HCT116 (cell line): ENCODE data around the gene CFAP46. TPM values are rescaled to one million over a fixed set of nuclear protein-coding genes. Genes with fewer than 3 reads are reported as not detected.

Experiments
- ATAC-seq: fragments of 200-7000 bp; cut with Tn5 transposase; 2 replicates; pipeline ENCODE4 v1.9.1; 2020; ENCODE audit warnings: mild to moderate bottlenecking, moderate library complexity
- BruUV-seq: library from RNA; stranded (reverse); fragments of 400-500 nt; replicated peaks from 2 replicates; lab custom pipeline; 2021; lab: Mats Ljungman, UMichigan
- CTCF ChIA-PET: fragments of 300-600 bp; sonication (Branson Sonifier 250); formaldehyde crosslinking; loops from one replicate; lab custom pipeline; 2021; ENCODE audit warnings: antibody characterized with exemption; lab: Charles Lee
- POLR2A ChIA-PET: fragments of 300-600, 350-600 bp; sonication (Branson Sonifier 250); formaldehyde crosslinking; loops from one replicate; lab custom pipeline; 2021; ENCODE audit warnings: antibody characterized with exemption; lab: Charles Lee
- RAD21 ChIA-PET, 2 experiments: fragments of 300-600 bp; sonication (Branson Sonifier 250); formaldehyde crosslinking; loops; one replicate each; lab custom pipeline; 2023; ENCODE audit warnings: low total read pairs in 2 of 2; ENCODE audit not compliant: uncharacterized antibody in 2 of 2, unreplicated experiment in 2 of 2, low non-redundant PET in 1 of 2; lab: Charles Lee
- DNase-seq: peaks from one replicate; pipeline ENCODE4 v3.0.0-alpha.2; 2010; ENCODE audit warnings: low read depth, low spot score
- H2AFZ ChIP-seq: fragments of 200-600 bp; shearing (Covaris generic), sonication (generic); 2 replicates; pipeline ENCODE4 v1.6.1; 2017; ENCODE audit warnings: low read depth, mixed run types, mixed read lengths, antibody characterized with exemption, low read length; ENCODE audit not compliant: poor library complexity, severe bottlenecking
- H3K27ac ChIP-seq: 2 replicates; pipeline ENCODE4 v1.5.1; 2012; ENCODE audit warnings: low read depth, low read length
- H3K27me3 ChIP-seq: fragments of 200-600 bp; sonication (generic); 2 replicates; pipeline ENCODE4 v1.6.1; 2016; ENCODE audit warnings: mixed run types, low read length, mixed read lengths; ENCODE audit not compliant: insufficient read depth
- H3K36me3 ChIP-seq, 2 experiments: fragments of 200-500 bp in 1 of 2; fragments of 200-600 bp in 1 of 2; sonication (Bioruptor generic) in 1 of 2; sonication (generic) in 1 of 2; 2 replicates each; pipeline versions ENCODE4 v1.5.1 to v1.6.1; 2014 to 2016; ENCODE audit warnings: low read length in 2 of 2, inconsistent platforms in 1 of 2, mixed read lengths in 1 of 2, mixed run types in 1 of 2; ENCODE audit not compliant: insufficient read depth in 2 of 2, control insufficient read depth in 1 of 2
- H3K4me1 ChIP-seq, 2 experiments: fragments of 200-600 bp in 1 of 2; sonication (generic) in 1 of 2; 2 replicates each; pipeline versions ENCODE4 v1.5.1 to v1.6.1; 2012 to 2017; ENCODE audit warnings: low read length in 2 of 2, inconsistent platforms in 1 of 2, mild to moderate bottlenecking in 1 of 2, mixed read lengths in 1 of 2, mixed run types in 1 of 2, moderate library complexity in 1 of 2; ENCODE audit not compliant: insufficient read depth in 2 of 2, control insufficient read depth in 1 of 2
- H3K4me2 ChIP-seq: fragments of 200-600 bp; sonication (generic); 2 replicates; pipeline ENCODE4 v1.6.1; 2017; ENCODE audit warnings: mixed run types, low read length, mixed read lengths
- H3K4me3 ChIP-seq, 2 experiments: fragments of 200-600 bp in 1 of 2; sonication (generic) in 1 of 2; replicated peaks in 1 of 2; 2 replicates each; pipeline ENCODE4 v1.5.1; 2011 to 2016; ENCODE audit warnings: low read length in 2 of 2, control low read depth in 1 of 2, low read depth in 1 of 2, mild to moderate bottlenecking in 1 of 2, mixed read lengths in 1 of 2, mixed run types in 1 of 2
- H3K79me2 ChIP-seq: fragments of 200-600 bp; sonication (generic); 2 replicates; pipeline ENCODE4 v1.6.1; 2017; ENCODE audit warnings: mild to moderate bottlenecking, mixed run types, low read length, moderate library complexity, mixed read lengths; ENCODE audit not compliant: insufficient read depth
- H3K9ac ChIP-seq: fragments of 200-600 bp; sonication (generic); 2 replicates; pipeline ENCODE4 v1.6.1; 2016; ENCODE audit warnings: low read length, mixed read lengths
- H3K9me2 ChIP-seq: fragments of 200-600 bp; sonication (generic), shearing (Covaris generic); 2 replicates; pipeline ENCODE4 v1.6.1; 2017; ENCODE audit warnings: mixed run types, mild to moderate bottlenecking, moderate library complexity; ENCODE audit not compliant: insufficient read depth
- H3K9me3 ChIP-seq, 2 experiments: fragments of 200-500 bp in 1 of 2; fragments of 200-600 bp in 1 of 2; sonication (Bioruptor generic) in 1 of 2; sonication (generic) in 1 of 2; 2 replicates each; pipeline ENCODE4 v1.6.1; 2014 to 2017; ENCODE audit warnings: low read length in 2 of 2, mixed read lengths in 2 of 2, inconsistent platforms in 1 of 2, low read depth in 1 of 2, mild to moderate bottlenecking in 1 of 2, mixed run types in 1 of 2, moderate library complexity in 1 of 2; ENCODE audit not compliant: control insufficient read depth in 1 of 2, insufficient read depth in 1 of 2
- H4K20me1 ChIP-seq: fragments of 200-600 bp; sonication (generic), shearing (Covaris generic); 2 replicates; pipeline ENCODE4 v1.6.1; 2017; ENCODE audit warnings: mixed run types, mild to moderate bottlenecking, moderate library complexity; ENCODE audit not compliant: insufficient read depth
- ATF3 ChIP-seq: IDR thresholded peaks from 2 replicates; pipeline ENCODE4 v1.6.1; 2012
- CBX3 ChIP-seq: IDR thresholded peaks from 2 replicates; pipeline ENCODE4 v1.6.1; 2012; ENCODE audit warnings: low read depth
- JUND ChIP-seq: IDR thresholded peaks from 2 replicates; pipeline ENCODE4 v1.6.1; 2012
- MAX ChIP-seq: IDR thresholded peaks from 2 replicates; pipeline ENCODE4 v1.6.1; 2012
- POLR2AphosphoS5 ChIP-seq: IDR thresholded peaks from 2 replicates; pipeline ENCODE4 v1.6.1; 2011; ENCODE audit warnings: mild to moderate bottlenecking, low read depth, low read length, moderate library complexity
- RAD21 ChIP-seq: IDR thresholded peaks from 2 replicates; pipeline ENCODE4 v1.6.1; 2012; ENCODE audit warnings: low read depth, mild to moderate bottlenecking
- REST ChIP-seq: IDR thresholded peaks from 2 replicates; pipeline ENCODE4 v1.6.1; 2012; ENCODE audit warnings: low read depth
- SIN3A ChIP-seq: IDR thresholded peaks from 2 replicates; pipeline ENCODE4 v1.6.1; 2012; ENCODE audit warnings: low read depth
- SP1 ChIP-seq: IDR thresholded peaks from 2 replicates; pipeline ENCODE4 v1.6.1; 2012; ENCODE audit warnings: low read depth
- SRF ChIP-seq: IDR thresholded peaks from 2 replicates; pipeline ENCODE4 v1.6.1; 2012; ENCODE audit warnings: low read depth
- TCF7L2 ChIP-seq: IDR thresholded peaks from 2 replicates; pipeline ENCODE4 v1.7.0; 2011; ENCODE audit warnings: borderline replicate concordance, inconsistent platforms; ENCODE audit not compliant: insufficient read depth, insufficient read length; ENCODE audit errors: extremely low read depth
- YY1 ChIP-seq: IDR thresholded peaks from 2 replicates; pipeline ENCODE4 v1.6.1; 2011; ENCODE audit warnings: low read length, low read depth, moderate library complexity, mild to moderate bottlenecking; ENCODE audit not compliant: insufficient replicate concordance; ENCODE audit errors: extremely low read depth
- ZFX ChIP-seq: fragments of 450-650 bp; IDR thresholded peaks from 2 replicates; pipeline ENCODE4 v1.6.1; 2017
- ZNF274 ChIP-seq: fragments of 200-500 bp; sonication (Bioruptor generic); IDR thresholded peaks from 2 replicates; pipeline ENCODE4 v1.6.1; 2014; ENCODE audit warnings: mild to moderate bottlenecking, low read depth, low read length, inconsistent platforms
- intact Hi-C: fragments of 100-400 bp; cut with micrococcal nuclease; formaldehyde crosslinking; loops from 2 replicates; pipeline ENCODE4 v1.10.0; 2022
- total RNA-seq: library from RNA; stranded (reverse); gene quantifications from one replicate; pipeline ENCODE4 v1.2.1, GENCODE V29; 2021; ENCODE audit not compliant: unreplicated experiment

Gene CFAP46
- total RNA-seq, 1 experiment from 2014 or later: 1.4 TPM

GRCh38 chr10:132943058-132943790, 854 bp upstream of the CFAP46 start:
- H3K27me3 ChIP-seq: no peaks in the 10 kb centered on the region
- intact Hi-C loops: loop anchor here (5.0 kb wide), 1 partner anchor 314 kb away; no protein-coding TSS in a partner anchor
- TF ChIP-seq SP1 (no peak), ZFX (no peak), ATF3 (no peak), RAD21 (no peak), SRF (no peak), ZNF274 (no peak), YY1 (no peak), REST (no peak), MAX (no peak), SIN3A (no peak), CBX3 (no peak), JUND (no peak), POLR2AphosphoS5 (no peak), TCF7L2 (no peak)
- CTCF ChIA-PET: no interaction called here
- peak overlapping the region; percentile 22; the same call in 1 of the 2 replicates for H3K27ac ChIP-seq
- H4K20me1 ChIP-seq: no peaks in the 10 kb centered on the region
- peak overlapping the region; percentile 46 to 57 for H3K4me3 ChIP-seq
- no peaks in the 10 kb centered on the region for H3K9me2 ChIP-seq
- peaks cover 0 to 7% of the 10 kb centered on the region in 2 experiments; a peak in 1 of 4 replicates for H3K4me1 ChIP-seq
- H2AFZ ChIP-seq: no peak overlapping the region
- no peaks in the 10 kb centered on the region for H3K9me3 ChIP-seq
- no peaks in the 10 kb centered on the region for H3K79me2 ChIP-seq
- H3K4me2 ChIP-seq: peak overlapping the region; percentile 69
- BruUV-seq: no TSS peak
- ATAC-seq (no peak), DNase-seq (no peak)
- RAD21 ChIA-PET: no interaction called here
- POLR2A ChIA-PET: no interaction called here
- no peaks in the 10 kb centered on the region for H3K36me3 ChIP-seq
- no peak overlapping the region for H3K9ac ChIP-seq
